GM19099 (cell line): ENCODE measurements around the gene GPR152.

Experiments used
- POLR2A ChIP-seq: IDR thresholded peaks from 3 replicates; pipeline ENCODE4 v1.6.1; 2011; ENCODE audit warnings: low read depth; ENCODE audit not compliant: insufficient read length; ENCODE audit errors: extremely low read depth

Gene GPR152

GRCh38 chr11:67450796-67451657 is 1.5 kb downstream of the GPR152 start:
- no peak for TF ChIP-seq POLR2A

DNA sequence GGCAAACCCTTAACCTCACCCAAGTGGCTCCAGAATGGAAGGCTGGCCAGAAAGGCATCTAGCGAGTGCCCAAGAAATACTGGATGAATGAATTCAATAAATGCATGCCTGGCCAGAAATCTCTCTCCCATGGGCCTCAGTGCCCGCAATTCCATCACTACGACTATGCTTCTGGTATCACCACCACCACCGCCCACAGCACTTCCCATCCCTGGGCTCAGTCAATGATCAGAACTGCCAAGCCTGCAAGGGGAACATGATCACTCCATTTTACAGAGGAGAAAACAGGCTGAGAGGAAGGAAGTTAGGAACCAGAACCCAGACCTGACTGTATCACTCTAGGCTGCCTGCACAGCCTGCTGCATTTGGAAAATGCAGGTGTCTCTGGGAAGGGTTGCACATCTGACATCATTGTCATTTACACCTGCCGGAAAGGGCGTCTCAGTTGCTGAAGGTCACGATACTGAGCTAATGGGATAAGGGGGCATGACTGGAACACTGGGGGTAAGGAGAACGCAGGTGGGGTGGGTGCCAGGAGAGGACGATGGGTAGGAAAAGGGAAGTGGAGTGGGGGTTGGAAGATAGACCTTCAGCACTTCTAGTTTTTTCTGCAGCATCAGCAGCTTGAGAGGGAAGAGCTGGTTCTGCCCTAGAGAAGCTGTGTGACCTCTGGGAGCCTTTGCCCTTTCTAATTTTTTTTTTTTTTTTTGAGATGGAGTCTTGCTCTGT is 3.2 kb downstream of the GPR152 start:
- no peak for TF ChIP-seq POLR2A

- no peak for TF ChIP-seq POLR2A
Observed at GRCh38 chr11:67448220-67448609, 4.3 kb downstream of the GPR152 start.

DNA sequence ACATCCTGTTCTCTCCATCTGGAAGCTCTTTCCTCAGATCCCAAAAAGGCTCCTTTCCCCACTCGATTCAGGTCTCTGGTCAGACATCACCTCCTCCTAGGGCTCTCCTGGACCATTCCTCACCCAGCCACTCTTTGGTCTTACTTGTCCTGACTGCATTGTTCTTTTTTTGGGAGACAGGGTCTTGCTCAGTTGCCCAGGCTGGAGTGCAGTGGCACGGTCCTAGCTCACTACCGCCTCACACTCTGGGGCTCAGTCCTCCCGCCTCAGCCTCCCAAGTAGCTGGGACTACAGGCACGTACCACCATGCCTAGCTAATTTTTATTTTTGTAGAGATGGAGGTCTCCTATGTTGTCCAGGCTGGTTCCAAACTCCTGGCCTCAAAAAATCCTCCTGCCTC is 7.0 kb downstream of the GPR152 start:
- no peak for TF ChIP-seq POLR2A

DNA sequence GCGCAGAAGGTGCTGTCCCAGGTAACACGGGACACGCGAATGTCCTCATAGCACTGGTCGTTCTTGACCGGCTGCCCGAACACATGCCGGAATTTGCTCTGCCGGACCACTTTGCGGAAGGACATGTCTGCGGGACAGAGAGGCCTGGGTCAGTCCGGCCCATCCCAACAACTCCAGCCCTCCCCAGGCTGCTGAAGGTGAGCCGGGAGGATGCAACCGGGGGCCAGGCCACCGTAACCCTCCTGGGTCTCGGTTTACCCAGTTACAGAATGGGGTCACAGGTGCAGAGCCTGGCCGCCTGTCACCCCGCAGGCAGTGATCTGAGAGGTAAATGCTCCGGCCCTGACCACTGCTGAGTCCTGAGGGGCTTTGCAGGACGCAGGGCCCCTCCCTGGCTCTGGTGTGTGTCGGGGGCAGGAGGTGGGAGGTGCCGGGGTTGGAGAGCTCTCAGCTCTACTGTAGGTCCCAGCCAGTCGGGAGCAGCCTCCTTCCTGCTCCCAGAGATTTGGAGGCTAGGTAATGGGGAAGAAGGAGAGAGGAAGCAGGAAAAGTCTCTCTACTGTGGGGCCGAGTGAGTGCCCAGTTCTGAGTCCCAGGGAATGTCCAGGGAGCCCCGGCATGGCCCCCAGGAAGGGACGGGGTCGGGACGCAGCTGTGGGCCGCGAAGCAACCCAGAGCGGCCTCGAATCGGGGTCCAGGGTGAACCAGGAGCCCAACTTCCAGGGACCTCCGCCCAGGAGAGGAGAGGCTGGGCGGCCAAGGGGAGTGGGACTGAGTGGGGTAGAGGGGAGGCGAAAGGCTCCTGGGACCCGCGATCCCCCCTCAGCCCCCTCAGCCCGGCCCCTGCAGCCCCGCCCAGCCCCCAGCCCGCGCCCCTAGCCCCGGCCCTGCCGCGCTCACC is 9.8 kb downstream of the GPR152 start:
- TF ChIP-seq POLR2A = no peak

- TF ChIP-seq POLR2A = no peak
Observed at GRCh38 chr11:67441731-67442351, 10.7 kb downstream of the GPR152 start.

DNA sequence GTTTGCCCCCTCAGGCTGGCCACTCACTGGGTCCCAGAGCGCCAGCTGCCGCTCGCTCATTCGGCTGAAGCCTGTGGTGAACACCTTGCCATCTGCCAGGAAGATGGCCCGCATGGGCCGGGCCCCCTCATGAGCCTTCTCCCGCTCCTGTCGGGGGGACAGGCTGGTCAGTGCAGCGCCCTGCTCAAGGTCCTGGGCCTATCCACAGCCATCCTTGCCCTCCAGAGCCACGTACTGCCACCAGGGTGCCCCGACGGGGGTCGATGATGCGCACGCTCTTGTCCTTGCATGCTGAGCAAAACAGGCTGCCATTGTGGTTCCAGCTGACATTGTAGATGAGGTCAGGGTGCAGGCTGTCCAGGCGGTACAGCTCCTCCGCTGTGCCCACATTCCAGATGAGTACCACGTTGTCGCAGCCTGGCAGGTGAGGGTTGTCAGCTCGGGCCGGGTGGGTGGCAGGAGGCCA is 11.4 kb downstream of the GPR152 start:
- peak; percentile 17 for TF ChIP-seq POLR2A

DNA sequence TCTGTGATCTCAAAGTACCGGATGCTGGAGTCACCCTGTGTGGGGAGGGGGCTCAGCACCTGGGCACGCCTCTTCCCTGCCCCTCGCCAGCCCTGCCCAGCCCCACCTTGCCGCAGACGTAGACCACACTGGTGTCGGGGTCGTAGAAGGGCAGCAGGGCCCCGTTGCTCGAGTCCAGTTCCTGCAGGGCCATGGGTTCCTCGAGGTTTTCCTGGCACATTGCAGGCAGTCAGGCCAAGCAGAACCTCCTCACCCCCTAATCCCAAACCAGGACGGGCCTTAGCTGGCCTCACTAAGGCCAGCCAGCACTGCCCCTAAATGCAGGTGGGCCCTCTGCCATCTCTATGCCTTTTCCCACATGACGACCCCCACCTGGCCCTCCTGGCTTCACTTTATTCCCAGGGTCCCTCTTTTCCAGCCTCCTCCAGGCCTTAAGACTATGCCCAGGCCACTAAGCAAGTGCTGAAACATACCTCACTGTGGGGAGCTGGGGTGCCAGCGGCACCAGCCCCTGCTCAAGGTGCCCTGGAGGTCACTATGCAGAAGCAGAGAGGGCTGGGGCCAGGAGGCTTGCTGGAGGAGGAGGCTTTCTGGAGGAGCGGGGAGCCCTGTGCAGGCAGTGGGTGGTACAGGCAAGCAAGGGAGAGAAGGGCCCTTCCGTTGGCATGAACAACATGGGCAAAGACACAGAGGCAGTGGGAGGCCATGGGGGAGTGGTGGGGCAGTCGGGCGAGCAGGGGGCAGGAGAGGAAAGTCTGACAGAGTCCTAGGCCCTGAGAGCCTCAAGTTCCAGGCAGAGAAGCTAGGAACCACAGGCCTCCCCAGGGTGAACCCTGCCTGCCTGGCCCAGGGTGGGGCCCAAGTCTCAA is 12.1 kb downstream of the GPR152 start:
- TF ChIP-seq POLR2A = no peak

- TF ChIP-seq POLR2A = peak; percentile 10
Observed at GRCh38 chr11:67439321-67440228, 13.0 kb downstream of the GPR152 start.

GRCh38 chr11:67438158-67438902 is 14.2 kb downstream of the GPR152 start:
- peak; percentile 73 for TF ChIP-seq POLR2A

GRCh38 chr11:67437809-67438157 is 14.7 kb downstream of the GPR152 start:
- no peak for TF ChIP-seq POLR2A
